Thymus (tissue), 11 donors: ENCODE measurements around the gene ZNF362. TPM values are rescaled to one million over a fixed set of nuclear protein-coding genes. Genes with fewer than 3 reads are reported as not detected.
"Not testable (repeated sequence)": the region's sequence is repeated elsewhere in the genome, so short reads cannot be mapped to it uniquely, and the experiment has no call there.

Experiments
- DNase-seq, 9 donors: peaks; one replicate each; pipeline ENCODE4 v3.0.0-alpha.2; 2013; ENCODE audit warnings: low spot score in 9 of 9, low read depth in 6 of 9, missing footprints in 1 of 9
- H3K27ac ChIP-seq, 2 donors: one replicate each; pipeline ENCODE4 v1.5.1; 2013; ENCODE audit warnings: control low read depth in 1 of 2, low read depth in 1 of 2, low read length in 1 of 2, mild to moderate bottlenecking in 1 of 2, moderate library complexity in 1 of 2
- H3K27me3 ChIP-seq, 2 donors: one replicate each; pipeline ENCODE4 v1.5.1; 2013; ENCODE audit warnings: low read length in 1 of 2; ENCODE audit not compliant: control insufficient read depth in 2 of 2, insufficient read depth in 1 of 2
- H3K36me3 ChIP-seq, 2 donors: one replicate each; pipeline ENCODE4 v1.5.1; 2013; ENCODE audit warnings: low read length in 1 of 2, mild to moderate bottlenecking in 1 of 2, moderate library complexity in 1 of 2; ENCODE audit not compliant: control insufficient read depth in 2 of 2, insufficient read depth in 2 of 2
- H3K4me1 ChIP-seq, 2 donors: one replicate each; pipeline ENCODE4 v1.5.1; 2013; ENCODE audit warnings: low read length in 2 of 2; ENCODE audit not compliant: control insufficient read depth in 2 of 2, insufficient read depth in 2 of 2
- H3K4me3 ChIP-seq, 2 donors: one replicate each; pipeline ENCODE4 v1.5.1; 2013; ENCODE audit warnings: low read length in 2 of 2, control low read depth in 1 of 2, mild to moderate bottlenecking in 1 of 2
- H3K9me3 ChIP-seq, 2 donors: one replicate each; pipeline ENCODE4 v1.5.1; 2013; ENCODE audit warnings: low read length in 1 of 2, mild to moderate bottlenecking in 1 of 2; ENCODE audit not compliant: control insufficient read depth in 2 of 2, insufficient read depth in 1 of 2
- WGBS: extraction: QIAGEN DNeasy Blood & Tissue Kit; methylation state at CpG from one replicate; pipeline ENCODE4 v1.1.7; 2013; 5-methylcytosine and 5-hydroxymethylcytosine counted together
- polyA plus RNA-seq: library from polyadenylated mRNA; stranded (reverse); fragments of 200-250 nt; gene quantifications from one replicate; pipeline ENCODE4 v1.2.3, GENCODE V29; 2013
- total RNA-seq: library from RNA; stranded (reverse); fragments of 120-200 nt; gene quantifications from one replicate; pipeline ENCODE4 v1.2.4, GENCODE V29; 2013
- donor health status: healthy.

The ZNF362 gene
- total and polyA plus RNA-seq, 2 donors, result 11.0 to 18.3 TPM

GRCh38 chr1:33286451-33287185 lies 30.3 kb downstream of the ZNF362 start:
- 95% methylated on average over 8 of the region's 8 CpGs for WGBS
- Histone ChIP-seq H3K4me1 (no peaks in the 10 kb centered on the region), H3K9me3 (peaks cover 0 to 1% of the 10 kb centered on the region in 2 donors), H3K36me3 (peaks cover 27 to 33% of the 10 kb centered on the region in 2 donors), H3K27ac (no peak overlapping the region), H3K4me3 (no peak overlapping the region), H3K27me3 (no peaks in the 10 kb centered on the region)
- DNase-seq, result no peak

- no peaks in the 10 kb centered on the region for H3K27me3 ChIP-seq
- peaks cover 0 to 1% of the 10 kb centered on the region in 2 donors for H3K9me3 ChIP-seq
- WGBS, result 97% methylated on average over 2 of the region's 2 CpGs
- H3K4me1 ChIP-seq, result no peaks in the 10 kb centered on the region
- no peak overlapping the region for H3K27ac ChIP-seq
- H3K36me3 ChIP-seq, result peaks cover 22 to 27% of the 10 kb centered on the region in 2 donors
- DNase-seq, result no peak
- H3K4me3 ChIP-seq, result no peak overlapping the region
These were observed 31.0 kb downstream of the ZNF362 start for GRCh38 chr1:33287317-33287716.

GRCh38 chr1:33288976-33289857 lies 32.9 kb downstream of the ZNF362 start:
- 98% methylated on average over 16 of the region's 16 CpGs for WGBS

GRCh38 chr1:33289858-33290154 lies 33.5 kb downstream of the ZNF362 start:
- no peak for DNase-seq
- peaks cover 25 to 37% of the 10 kb centered on the region in 2 donors for H3K36me3 ChIP-seq
- H3K27ac ChIP-seq, result no peak overlapping the region
- H3K4me3 ChIP-seq, result no peak overlapping the region
- WGBS, result over 99% methylated on average over 3 of the region's 3 CpGs
- H3K9me3 ChIP-seq, result peaks cover 0 to 1% of the 10 kb centered on the region in 2 donors
- H3K27me3 ChIP-seq, result no peaks in the 10 kb centered on the region
- H3K4me1 ChIP-seq, result no peaks in the 10 kb centered on the region

More at GRCh38 chr1:33288976-33289857, 32.9 kb downstream of the ZNF362 start:
- H3K27me3 ChIP-seq, result no peaks in the 10 kb centered on the region
- peaks cover 27 to 31% of the 10 kb centered on the region in 2 donors for H3K36me3 ChIP-seq
- DNase-seq, result no peak
- no peak overlapping the region for H3K4me3 ChIP-seq
- no peaks in the 10 kb centered on the region for H3K4me1 ChIP-seq
- H3K9me3 ChIP-seq, result peaks cover 0 to 1% of the 10 kb centered on the region in 2 donors
- no peak overlapping the region for H3K27ac ChIP-seq

GRCh38 chr1:33290615-33291014 lies 34.3 kb downstream of the ZNF362 start:
- DNase-seq, H3K9me3 ChIP-seq, H3K27ac ChIP-seq, H3K4me3 ChIP-seq, H3K27me3 ChIP-seq, H3K4me1 ChIP-seq: not testable (repeated sequence)
- WGBS, result 90% methylated on average over 1 of the region's 2 CpGs
- peaks cover 29 to 42% of the 10 kb centered on the region in 2 donors for H3K36me3 ChIP-seq

GRCh38 chr1:33292726-33293340 lies 36.5 kb downstream of the ZNF362 start:
- 96% methylated on average over 13 of the region's 13 CpGs for WGBS
- Histone ChIP-seq H3K4me3 (no peak overlapping the region), H3K4me1 (peaks cover 0 to 4% of the 10 kb centered on the region in 2 donors), H3K27ac (no peak overlapping the region), H3K36me3 (peaks cover 33 to 45% of the 10 kb centered on the region in 2 donors), H3K9me3 (peaks cover 0 to 1% of the 10 kb centered on the region in 2 donors), H3K27me3 (no peaks in the 10 kb centered on the region)
- no peak for DNase-seq

GRCh38 chr1:33294071-33295010 lies 38.0 kb downstream of the ZNF362 start:
- peaks cover 0 to 4% of the 10 kb centered on the region in 2 donors for H3K4me1 ChIP-seq
- H3K36me3 ChIP-seq, result peaks cover 38 to 46% of the 10 kb centered on the region in 2 donors

GRCh38 chr1:33295023-33295422 lies 38.7 kb downstream of the ZNF362 start:
- Histone ChIP-seq H3K4me3 (no peak overlapping the region), H3K27me3 (no peaks in the 10 kb centered on the region), H3K9me3 (no peaks in the 10 kb centered on the region), H3K4me1 (peaks cover 0 to 4% of the 10 kb centered on the region in 2 donors), H3K27ac (no peak overlapping the region), H3K36me3 (peaks cover 43 to 46% of the 10 kb centered on the region in 2 donors)
- WGBS, result 96% methylated on average over 15 of the region's 15 CpGs
- peak in 1 of 9 donors; percentile 9 for DNase-seq

More at GRCh38 chr1:33294071-33295010, 38.0 kb downstream of the ZNF362 start:
- H3K27me3 ChIP-seq, result no peaks in the 10 kb centered on the region
- H3K27ac ChIP-seq, result no peak overlapping the region
- 96% methylated on average over 13 of the region's 13 CpGs for WGBS
- H3K4me3 ChIP-seq, result no peak overlapping the region
- no peak for DNase-seq
- peaks cover 0 to 1% of the 10 kb centered on the region in 2 donors for H3K9me3 ChIP-seq
